Left ventricle myocardium inferior (tissue), 1 donor: ENCODE data around the gene MCCD1. TPM values are rescaled to one million over a fixed set of nuclear protein-coding genes. Genes with fewer than 3 reads are reported as not detected.

Source experiments
- DNase-seq: peaks from one replicate; pipeline ENCODE4 v3.0.0-alpha.2; 2020
- H3K27ac ChIP-seq: fragments of 200-600 bp; replicated peaks from 2 replicates; pipeline ENCODE4 v1.8.0; 2021
- H3K27me3 ChIP-seq: fragments of 200-600 bp; 2 replicates; pipeline ENCODE4 v1.8.0; 2021; ENCODE audit warnings: low read depth
- H3K36me3 ChIP-seq: fragments of 200-600 bp; 2 replicates; pipeline ENCODE4 v1.8.0; 2021
- H3K4me1 ChIP-seq: fragments of 200-600 bp; 2 replicates; pipeline ENCODE4 v1.8.0; 2021
- H3K4me3 ChIP-seq: fragments of 200-600 bp; 2 replicates; pipeline ENCODE4 v1.8.0; 2021; ENCODE audit warnings: mild to moderate bottlenecking, moderate library complexity
- H3K9me3 ChIP-seq: fragments of 200-600 bp; replicated peaks from 2 replicates; pipeline ENCODE4 v1.8.0; 2021
- intact Hi-C: fragments of 100-400 bp; cut with micrococcal nuclease; formaldehyde crosslinking; loops from one replicate; pipeline ENCODE4 v1.11.0; 2022
- total RNA-seq: library from RNA; stranded (reverse); fragmentation: NEBNext Ultra II Directional; extraction: Animal tissue kit (Norgen Biotek cat#: 25700); gene quantifications from one replicate; pipeline ENCODE4 v1.2.1, GENCODE V29; 2021
- TF ChIP-seq, protein P1 (sequence below): fragments of 200-600 bp; IDR thresholded peaks from 2 replicates; pipeline ENCODE4 v1.8.0; 2021; ENCODE audit warnings: antibody characterized with exemption, mild to moderate bottlenecking, borderline replicate concordance
- donor health status: DM: no; HTN: yes; CAD: no; lungs with severe emphysema.

MCCD1 gene
- total RNA-seq, 1 donor from 2014 or later = not detected

DNA sequence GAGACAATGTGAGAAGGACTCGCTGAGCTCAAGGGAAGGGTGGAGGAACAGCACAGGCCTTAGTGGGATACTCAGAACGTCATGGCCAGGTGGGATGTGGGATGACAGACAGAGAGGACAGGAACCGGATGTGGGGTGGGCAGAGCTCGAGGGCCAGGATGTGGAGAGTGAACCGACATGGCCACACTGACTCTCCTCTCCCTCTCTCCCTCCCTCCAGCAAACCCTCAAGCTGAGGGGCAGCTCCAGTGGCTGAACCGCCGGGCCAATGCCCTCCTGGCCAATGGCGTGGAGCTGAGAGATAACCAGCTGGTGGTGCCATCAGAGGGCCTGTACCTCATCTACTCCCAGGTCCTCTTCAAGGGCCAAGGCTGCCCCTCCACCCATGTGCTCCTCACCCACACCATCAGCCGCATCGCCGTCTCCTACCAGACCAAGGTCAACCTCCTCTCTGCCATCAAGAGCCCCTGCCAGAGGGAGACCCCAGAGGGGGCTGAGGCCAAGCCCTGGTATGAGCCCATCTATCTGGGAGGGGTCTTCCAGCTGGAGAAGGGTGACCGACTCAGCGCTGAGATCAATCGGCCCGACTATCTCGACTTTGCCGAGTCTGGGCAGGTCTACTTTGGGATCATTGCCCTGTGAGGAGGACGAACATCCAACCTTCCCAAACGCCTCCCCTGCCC, 48.3 kb downstream of the MCCD1 start:
- no peaks in the 10 kb centered on the region for H3K36me3 ChIP-seq
- intact Hi-C loops = no loop called here
- H3K4me3 ChIP-seq = no peak overlapping the region
- H3K9me3 ChIP-seq = no peaks in the 10 kb centered on the region
- no peak overlapping the region for H3K27ac ChIP-seq
- no peak for DNase-seq
- no peaks in the 10 kb centered on the region for H3K27me3 ChIP-seq
- peaks cover 28% of the 10 kb centered on the region for H3K4me1 ChIP-seq
- TF ChIP-seq, protein P1, sequence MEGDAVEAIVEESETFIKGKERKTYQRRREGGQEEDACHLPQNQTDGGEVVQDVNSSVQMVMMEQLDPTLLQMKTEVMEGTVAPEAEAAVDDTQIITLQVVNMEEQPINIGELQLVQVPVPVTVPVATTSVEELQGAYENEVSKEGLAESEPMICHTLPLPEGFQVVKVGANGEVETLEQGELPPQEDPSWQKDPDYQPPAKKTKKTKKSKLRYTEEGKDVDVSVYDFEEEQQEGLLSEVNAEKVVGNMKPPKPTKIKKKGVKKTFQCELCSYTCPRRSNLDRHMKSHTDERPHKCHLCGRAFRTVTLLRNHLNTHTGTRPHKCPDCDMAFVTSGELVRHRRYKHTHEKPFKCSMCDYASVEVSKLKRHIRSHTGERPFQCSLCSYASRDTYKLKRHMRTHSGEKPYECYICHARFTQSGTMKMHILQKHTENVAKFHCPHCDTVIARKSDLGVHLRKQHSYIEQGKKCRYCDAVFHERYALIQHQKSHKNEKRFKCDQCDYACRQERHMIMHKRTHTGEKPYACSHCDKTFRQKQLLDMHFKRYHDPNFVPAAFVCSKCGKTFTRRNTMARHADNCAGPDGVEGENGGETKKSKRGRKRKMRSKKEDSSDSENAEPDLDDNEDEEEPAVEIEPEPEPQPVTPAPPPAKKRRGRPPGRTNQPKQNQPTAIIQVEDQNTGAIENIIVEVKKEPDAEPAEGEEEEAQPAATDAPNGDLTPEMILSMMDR = no peak

DNA sequence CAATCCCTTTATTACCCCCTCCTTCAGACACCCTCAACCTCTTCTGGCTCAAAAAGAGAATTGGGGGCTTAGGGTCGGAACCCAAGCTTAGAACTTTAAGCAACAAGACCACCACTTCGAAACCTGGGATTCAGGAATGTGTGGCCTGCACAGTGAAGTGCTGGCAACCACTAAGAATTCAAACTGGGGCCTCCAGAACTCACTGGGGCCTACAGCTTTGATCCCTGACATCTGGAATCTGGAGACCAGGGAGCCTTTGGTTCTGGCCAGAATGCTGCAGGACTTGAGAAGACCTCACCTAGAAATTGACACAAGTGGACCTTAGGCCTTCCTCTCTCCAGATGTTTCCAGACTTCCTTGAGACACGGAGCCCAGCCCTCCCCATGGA, 48.8 kb downstream of the MCCD1 start:
- H3K4me1 ChIP-seq = peaks cover 33% of the 10 kb centered on the region
- no peak for DNase-seq
- H3K36me3 ChIP-seq = no peaks in the 10 kb centered on the region
- no peaks in the 10 kb centered on the region for H3K27me3 ChIP-seq
- no peak overlapping the region for H3K4me3 ChIP-seq
- H3K9me3 ChIP-seq = no peaks in the 10 kb centered on the region
- TF ChIP-seq, protein P1 = no peak
- H3K27ac ChIP-seq = no peak overlapping the region
- intact Hi-C loops = no loop called here

DNA sequence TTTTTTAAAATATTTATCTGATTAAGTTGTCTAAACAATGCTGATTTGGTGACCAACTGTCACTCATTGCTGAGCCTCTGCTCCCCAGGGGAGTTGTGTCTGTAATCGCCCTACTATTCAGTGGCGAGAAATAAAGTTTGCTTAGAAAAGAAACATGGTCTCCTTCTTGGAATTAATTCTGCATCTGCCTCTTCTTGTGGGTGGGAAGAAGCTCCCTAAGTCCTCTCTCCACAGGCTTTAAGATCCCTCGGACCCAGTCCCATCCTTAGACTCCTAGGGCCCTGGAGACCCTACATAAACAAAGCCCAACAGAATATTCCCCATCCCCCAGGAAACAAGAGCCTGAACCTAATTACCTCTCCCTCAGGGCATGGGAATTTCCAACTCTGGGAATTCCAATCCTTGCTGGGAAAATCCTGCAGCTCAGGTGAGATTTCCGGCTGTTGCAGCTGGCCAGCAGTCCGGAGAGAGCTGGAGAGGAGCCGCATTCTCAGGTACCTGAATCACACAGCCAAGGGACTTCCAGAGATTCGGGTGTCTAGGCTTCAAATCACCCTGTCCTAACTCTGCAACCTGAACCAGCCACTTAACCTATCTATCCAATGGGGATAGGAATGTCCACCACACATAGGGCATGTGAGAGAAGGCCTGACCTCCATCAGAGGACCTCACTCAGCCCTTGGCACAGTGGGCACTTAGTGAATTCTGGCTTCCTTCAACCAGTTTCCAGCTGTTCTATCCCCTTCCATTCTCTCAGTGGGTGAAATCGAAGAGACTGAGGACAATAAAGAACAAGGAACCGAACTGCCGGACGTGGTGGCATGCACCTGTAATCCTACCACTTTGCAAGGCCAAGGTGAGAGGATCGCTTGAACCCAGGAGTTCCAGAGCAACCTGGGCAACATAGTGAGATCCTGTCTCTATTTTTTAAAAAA, 49.7 kb downstream of the MCCD1 start:
- Histone ChIP-seq H3K9me3 (no peaks in the 10 kb centered on the region), H3K27ac (no peak overlapping the region), H3K4me1 (peaks cover 38% of the 10 kb centered on the region), H3K36me3 (no peaks in the 10 kb centered on the region), H3K4me3 (no peak overlapping the region), H3K27me3 (no peaks in the 10 kb centered on the region)
- DNase-seq = no peak
- intact Hi-C loops = no loop called here
- TF ChIP-seq, protein P1 = no peak

DNA sequence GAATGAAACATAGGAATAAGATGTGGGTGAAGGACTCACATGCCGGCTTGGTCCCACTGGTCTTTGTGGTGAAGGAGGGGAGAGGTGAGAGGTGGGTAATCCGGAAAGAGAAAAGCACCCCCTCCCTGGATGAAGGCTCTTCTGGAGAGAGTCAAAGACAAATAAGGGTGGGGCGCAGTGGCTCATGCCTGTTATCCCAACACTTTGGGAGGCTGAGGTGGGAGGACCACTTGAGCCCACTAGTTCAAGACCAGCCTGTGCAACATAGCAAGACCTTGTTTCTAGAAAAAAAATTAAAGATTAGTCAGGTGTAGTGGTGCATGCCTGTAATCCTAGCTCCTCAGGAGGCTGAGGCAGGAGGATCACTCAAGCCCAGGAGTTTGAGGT, 50.4 kb downstream of the MCCD1 start:
- Histone ChIP-seq H3K4me1 (peaks cover 38% of the 10 kb centered on the region), H3K36me3 (no peaks in the 10 kb centered on the region), H3K27ac (no peak overlapping the region)

More for the DNA sequence above, 50.4 kb downstream of the MCCD1 start:
- no peak for DNase-seq
- H3K9me3 ChIP-seq = no peaks in the 10 kb centered on the region
- intact Hi-C loops = no loop called here
- no peak overlapping the region for H3K4me3 ChIP-seq
- TF ChIP-seq, protein P1 = no peak
- no peaks in the 10 kb centered on the region for H3K27me3 ChIP-seq

Other genes starting within 250 kb of the MCCD1 start
- gene HLA-B, start 171.8 kb upstream of the MCCD1 start, total RNA-seq = 400 TPM
- gene MICA, start 125.4 kb upstream of the MCCD1 start, total RNA-seq = 9.9 TPM
- 1.1 TPM for gene MICB, start 30.8 kb upstream of the MCCD1 start, total RNA-seq
- 179 TPM for gene DDX39B, start 13.0 kb downstream of the MCCD1 start, total RNA-seq
- 1.6 TPM for gene ATP6V1G2, start 17.6 kb downstream of the MCCD1 start, total RNA-seq
- 11.5 TPM for gene NFKBIL1, start 18.6 kb downstream of the MCCD1 start, total RNA-seq
- gene LTA, start 43.3 kb downstream of the MCCD1 start, total RNA-seq = not detected
- 0.47 TPM for gene TNF, start 46.6 kb downstream of the MCCD1 start, total RNA-seq
- gene LTB, start 53.5 kb downstream of the MCCD1 start, total RNA-seq = 0.25 TPM
- 6.5 TPM for gene LST1, start 57.3 kb downstream of the MCCD1 start, total RNA-seq
- gene NCR3, start 64.0 kb downstream of the MCCD1 start, total RNA-seq = not detected
- 15.2 TPM for gene AIF1, start 86.3 kb downstream of the MCCD1 start, total RNA-seq
- 82.4 TPM for gene PRRC2A, start 91.8 kb downstream of the MCCD1 start, total RNA-seq
- gene BAG6, start 123.7 kb downstream of the MCCD1 start, total RNA-seq = 260 TPM
- 2.4 TPM for gene APOM, start 126.9 kb downstream of the MCCD1 start, total RNA-seq
- 16.9 TPM for gene C6orf47, start 131.8 kb downstream of the MCCD1 start, total RNA-seq
- gene GPANK1, start 136.0 kb downstream of the MCCD1 start, total RNA-seq = 19.2 TPM
- gene CSNK2B, start 137.1 kb downstream of the MCCD1 start, total RNA-seq = 105 TPM
- 4.4 TPM for gene LY6G5B, start 141.0 kb downstream of the MCCD1 start, total RNA-seq
- 1.5 TPM for gene LY6G5C, start 152.1 kb downstream of the MCCD1 start, total RNA-seq
- 29.6 TPM for gene ABHD16A, start 174.4 kb downstream of the MCCD1 start, total RNA-seq
- not detected for gene LY6G6F, start 177.9 kb downstream of the MCCD1 start, total RNA-seq
- gene LY6G6D, start 186.4 kb downstream of the MCCD1 start, total RNA-seq = not detected
- not detected for gene LY6G6C, start 192.8 kb downstream of the MCCD1 start, total RNA-seq
- gene MPIG6B, start 194.4 kb downstream of the MCCD1 start, total RNA-seq = 0.19 TPM
- 36.1 TPM for gene DDAH2, start 200.3 kb downstream of the MCCD1 start, total RNA-seq
- gene CLIC1, start 207.6 kb downstream of the MCCD1 start, total RNA-seq = 78.0 TPM
- gene MSH5, start 211.0 kb downstream of the MCCD1 start, total RNA-seq = 1.3 TPM
- not detected for gene SAPCD1, start 233.7 kb downstream of the MCCD1 start, total RNA-seq
- gene VWA7, start 248.4 kb downstream of the MCCD1 start, total RNA-seq = 14.7 TPM